PC-3 (cell line): ENCODE measurements around the gene TCN2. TPM values are rescaled to one million over a fixed set of nuclear protein-coding genes. Genes with fewer than 3 reads are reported as not detected.

Source experiments
- ATAC-seq: fragments of 200-7000 bp; cut with Tn5 transposase; 2 replicates; pipeline ENCODE4 v1.9.1; 2020; ENCODE audit warnings: mild to moderate bottlenecking, moderate library complexity
- BruUV-seq: library from RNA; stranded (reverse); fragments of 400-500 nt; replicated peaks from 2 replicates; lab custom pipeline; 2021; lab: Mats Ljungman, UMichigan
- CTCF ChIA-PET: fragments of 300-600 bp; sonication (Branson Sonifier 250); formaldehyde crosslinking; loops from one replicate; lab custom pipeline; 2022; ENCODE audit warnings: antibody characterized with exemption; lab: Charles Lee
- POLR2A ChIA-PET: fragments of 300-600 bp; sonication (Branson Sonifier 250); formaldehyde crosslinking; loops from one replicate; lab custom pipeline; 2022; ENCODE audit warnings: antibody characterized with exemption; ENCODE audit not compliant: unreplicated experiment; lab: Charles Lee
- DNase-seq: peaks from one replicate; pipeline ENCODE4 v3.0.0-alpha.2; 2015
- H2AFZ ChIP-seq: fragments of 300-600 bp; sonication (generic); 2 replicates; pipeline ENCODE4 v1.6.0; 2016; ENCODE audit warnings: antibody characterized with exemption, low read length
- H3F3A ChIP-seq: fragments of 300-600 bp; sonication (generic); one replicate; pipeline ENCODE4 v1.6.0; 2017; ENCODE audit warnings: antibody characterized with exemption, low read length, control low read depth, mild to moderate bottlenecking; ENCODE audit not compliant: unreplicated experiment
- H3K27ac ChIP-seq: fragments of 300-600 bp; sonication (generic); 2 replicates; pipeline ENCODE4 v1.5.1; 2016; ENCODE audit warnings: mild to moderate bottlenecking, low read length
- H3K27me3 ChIP-seq: fragments of 300-600 bp; sonication (generic); 2 replicates; pipeline ENCODE4 v1.6.1; 2016; ENCODE audit warnings: low read length, mixed read lengths
- H3K36me3 ChIP-seq: fragments of 300-600 bp; sonication (generic); 2 replicates; pipeline ENCODE4 v1.6.1; 2016; ENCODE audit warnings: low read depth, mixed run types, low read length, mixed read lengths
- H3K4me1 ChIP-seq: fragments of 300-600 bp; sonication (generic); 2 replicates; pipeline ENCODE4 v1.5.1; 2016; ENCODE audit warnings: low read length; ENCODE audit not compliant: insufficient read depth
- H3K4me2 ChIP-seq: fragments of 300-600 bp; sonication (generic); 2 replicates; pipeline ENCODE4 v1.6.0; 2016; ENCODE audit warnings: low read length
- H3K4me3 ChIP-seq: fragments of 300-600 bp; sonication (generic); 2 replicates; pipeline ENCODE4 v1.5.1; 2016; ENCODE audit warnings: mild to moderate bottlenecking, low read length, mixed read lengths
- H3K79me2 ChIP-seq: fragments of 300-600 bp; sonication (generic); 2 replicates; pipeline ENCODE4 v1.6.1; 2017; ENCODE audit warnings: low read length, mixed read lengths
- H3K9ac ChIP-seq: fragments of 300-600 bp; sonication (generic); 2 replicates; pipeline ENCODE4 v1.6.0; 2016; ENCODE audit warnings: mild to moderate bottlenecking, low read length
- H3K9me2 ChIP-seq: fragments of 300-600 bp; sonication (generic); replicated peaks from 2 replicates; pipeline ENCODE4 v1.6.1; 2016; ENCODE audit warnings: mixed run types, low read length, mixed read lengths
- H3K9me3 ChIP-seq: fragments of 300-600 bp; sonication (generic); 2 replicates; pipeline ENCODE4 v1.6.1; 2016; ENCODE audit warnings: low read length, mixed read lengths
- H4K20me1 ChIP-seq: fragments of 300-600 bp; sonication (generic); 2 replicates; pipeline ENCODE4 v1.6.1; 2016; ENCODE audit warnings: low read length, mixed read lengths
- EZH2 ChIP-seq: fragments of 300-600 bp; sonication (generic); IDR thresholded peaks from one replicate; pipeline ENCODE4 v1.6.1; 2017; ENCODE audit warnings: antibody characterized with exemption, mild to moderate bottlenecking, low read length; ENCODE audit not compliant: unreplicated experiment
- EZH2phosphoT487 ChIP-seq: fragments of 300-600 bp; sonication (generic); IDR thresholded peaks from 2 replicates; pipeline ENCODE4 v1.6.1; 2018; ENCODE audit warnings: mild to moderate bottlenecking, antibody characterized with exemption, low read length, borderline replicate concordance
- intact Hi-C: fragments of 100-400 bp; cut with micrococcal nuclease; formaldehyde crosslinking; loops from 2 replicates; pipeline ENCODE4 v1.9.0; 2023
- total RNA-seq: library from RNA; depleted of rRNA; stranded (reverse); fragments of >200 nt; gene quantifications from 2 replicates; pipeline ENCODE4 v1.2.3, GENCODE V29; 2014
- TF ChIP-seq, protein P1 (sequence below): fragments of 300-600 bp; sonication (generic); conservative IDR thresholded peaks from 2 replicates; pipeline ENCODE4 v1.5.1; 2017; ENCODE audit warnings: antibody characterized with exemption, low read depth, mild to moderate bottlenecking, low read length

Gene TCN2
- total RNA-seq, 1 experiment from 2014 or later = 1.7 TPM

- Histone ChIP-seq H3K4me2 (no peak overlapping the region), H3F3A (no peaks in the 10 kb centered on the region), H3K9me3 (no peaks in the 10 kb centered on the region), H2AFZ (no peak overlapping the region), H3K4me1 (peaks cover 31% of the 10 kb centered on the region), H3K27me3 (no peaks in the 10 kb centered on the region), H3K4me3 (no peak overlapping the region), H3K36me3 (no peaks in the 10 kb centered on the region), H3K79me2 (peaks cover 39% of the 10 kb centered on the region), H3K9ac (no peak overlapping the region), H3K27ac (no peak overlapping the region), H3K9me2 (no peaks in the 10 kb centered on the region), H4K20me1 (no peaks in the 10 kb centered on the region)
- POLR2A ChIA-PET = no interaction called here
- intact Hi-C loops = no loop called here
- no peak for ATAC-seq
- BruUV-seq = no TSS peak
- CTCF ChIA-PET = no interaction called here
- no peak for DNase-seq
- TF ChIP-seq EZH2 = no peak
Measured at GRCh38 chr22:30640839-30641430, 34.0 kb downstream of the TCN2 start.

- Histone ChIP-seq H3K9ac (peak overlapping the region; percentile 16; the same call in 1 of the 2 replicates), H2AFZ (no peak overlapping the region), H3K4me2 (peak overlapping the region; percentile 54), H3F3A (no peaks in the 10 kb centered on the region), H3K4me1 (peaks cover 17% of the 10 kb centered on the region), H3K4me3 (no peak overlapping the region), H3K79me2 (peaks cover 16% of the 10 kb centered on the region), H3K27ac (peak overlapping the region; percentile 72), H3K27me3 (no peaks in the 10 kb centered on the region), H3K9me2 (no peaks in the 10 kb centered on the region), H3K36me3 (no peaks in the 10 kb centered on the region), H3K9me3 (no peaks in the 10 kb centered on the region), H4K20me1 (no peaks in the 10 kb centered on the region)
- no TSS peak for BruUV-seq
- CTCF ChIA-PET = interaction anchor here (0.6 to 1.0 kb wide), 2 partner anchors 51 to 112 kb away, joined by 3 read pairs; no protein-coding TSS in a partner anchor
- DNase-seq (no peak), ATAC-seq (no peak)
- intact Hi-C loops = no loop called here
- POLR2A ChIA-PET = no interaction called here
- TF ChIP-seq EZH2 = no peak
- no peak for TF ChIP-seq EZH2phosphoT487
- TF ChIP-seq, protein P1, sequence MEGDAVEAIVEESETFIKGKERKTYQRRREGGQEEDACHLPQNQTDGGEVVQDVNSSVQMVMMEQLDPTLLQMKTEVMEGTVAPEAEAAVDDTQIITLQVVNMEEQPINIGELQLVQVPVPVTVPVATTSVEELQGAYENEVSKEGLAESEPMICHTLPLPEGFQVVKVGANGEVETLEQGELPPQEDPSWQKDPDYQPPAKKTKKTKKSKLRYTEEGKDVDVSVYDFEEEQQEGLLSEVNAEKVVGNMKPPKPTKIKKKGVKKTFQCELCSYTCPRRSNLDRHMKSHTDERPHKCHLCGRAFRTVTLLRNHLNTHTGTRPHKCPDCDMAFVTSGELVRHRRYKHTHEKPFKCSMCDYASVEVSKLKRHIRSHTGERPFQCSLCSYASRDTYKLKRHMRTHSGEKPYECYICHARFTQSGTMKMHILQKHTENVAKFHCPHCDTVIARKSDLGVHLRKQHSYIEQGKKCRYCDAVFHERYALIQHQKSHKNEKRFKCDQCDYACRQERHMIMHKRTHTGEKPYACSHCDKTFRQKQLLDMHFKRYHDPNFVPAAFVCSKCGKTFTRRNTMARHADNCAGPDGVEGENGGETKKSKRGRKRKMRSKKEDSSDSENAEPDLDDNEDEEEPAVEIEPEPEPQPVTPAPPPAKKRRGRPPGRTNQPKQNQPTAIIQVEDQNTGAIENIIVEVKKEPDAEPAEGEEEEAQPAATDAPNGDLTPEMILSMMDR = no peak
Measured at GRCh38 chr22:30643055-30643875, 36.3 kb downstream of the TCN2 start.

DNA sequence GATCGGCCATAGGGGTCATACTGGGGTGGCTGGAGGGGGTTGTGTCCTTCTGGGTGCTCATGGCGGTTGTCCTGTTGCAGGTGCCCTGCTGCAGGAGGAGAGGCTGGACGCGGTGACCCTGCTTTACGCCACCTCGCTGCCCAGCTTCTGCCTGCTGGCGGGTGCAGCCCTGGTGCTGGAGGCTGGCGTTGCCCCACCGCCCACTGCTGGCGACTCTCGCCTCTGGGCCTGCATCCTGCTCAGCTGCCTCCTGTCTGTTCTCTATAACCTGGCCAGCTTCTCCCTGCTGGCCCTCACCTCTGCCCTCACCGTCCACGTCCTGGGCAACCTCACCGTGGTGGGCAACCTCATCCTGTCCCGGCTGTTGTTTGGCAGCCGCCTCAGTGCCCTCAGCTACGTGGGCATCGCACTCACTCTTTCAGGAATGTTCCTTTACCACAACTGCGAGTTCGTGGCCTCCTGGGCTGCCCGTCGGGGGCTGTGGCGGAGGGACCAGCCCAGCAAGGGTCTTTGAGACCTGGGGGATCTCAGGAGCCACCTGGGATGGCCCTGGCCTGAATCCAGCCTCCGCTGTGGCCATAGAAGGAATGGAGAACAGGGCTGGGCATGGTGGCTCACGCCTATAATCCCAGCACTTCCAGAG is 39.7 kb downstream of the TCN2 start:
- peaks cover 28% of the 10 kb centered on the region for H3K4me1 ChIP-seq
- ATAC-seq = no peak
- TF ChIP-seq, protein P1 = no peak
- TF ChIP-seq EZH2 = no peak
- no peak for TF ChIP-seq EZH2phosphoT487
- BruUV-seq = no TSS peak
- no peaks in the 10 kb centered on the region for H3F3A ChIP-seq
- H3K79me2 ChIP-seq = peaks cover 7% of the 10 kb centered on the region; the same call in 1 of the 2 replicates
- DNase-seq = no peak
- no peaks in the 10 kb centered on the region for H3K27me3 ChIP-seq
- no peak overlapping the region for H3K4me2 ChIP-seq
- H3K4me3 ChIP-seq = no peak overlapping the region
- no peak overlapping the region for H3K9ac ChIP-seq
- no peaks in the 10 kb centered on the region for H4K20me1 ChIP-seq
- no peak overlapping the region for H3K27ac ChIP-seq
- intact Hi-C loops = no loop called here
- H3K9me3 ChIP-seq = no peaks in the 10 kb centered on the region
- ChIA-PET CTCF (interaction anchor here (0.7 kb wide), 1 partner anchor 11 kb away, joined by 6 read pairs; the partner anchor contains the start of gene SLC35E4), POLR2A (no interaction called here)
- no peaks in the 10 kb centered on the region for H3K9me2 ChIP-seq
- no peak overlapping the region for H2AFZ ChIP-seq
- no peaks in the 10 kb centered on the region for H3K36me3 ChIP-seq
